DND-41 (cell line): ENCODE data around the gene RPS25.
"Not testable (repeated sequence)": the region's sequence is repeated elsewhere in the genome, so short reads cannot be mapped to it uniquely, and the experiment has no call there.

Source experiments
- ATAC-seq: fragments of 200-7000 bp; cut with Tn5 transposase; 3 replicates; pipeline ENCODE4 v1.9.1; 2021; ENCODE audit warnings: low read depth; ENCODE audit not compliant: insufficient read depth
- DNase-seq: peaks from one replicate; pipeline ENCODE4 v3.0.0-alpha.2; 2020
- H2AFZ ChIP-seq: 2 replicates; pipeline ENCODE4 v1.6.0; 2012; ENCODE audit warnings: low read depth, low read length
- H3K27ac ChIP-seq: 2 replicates; pipeline ENCODE4 v1.5.1; 2012; ENCODE audit warnings: low read length, inconsistent platforms
- H3K27me3 ChIP-seq: fragments of 200-600 bp; sonication (generic); 2 replicates; pipeline ENCODE4 v1.6.0; 2012; ENCODE audit warnings: low read length, mild to moderate bottlenecking, inconsistent platforms; ENCODE audit not compliant: insufficient read depth, poor library complexity
- H3K36me3 ChIP-seq: 2 replicates; pipeline ENCODE4 v1.5.1; 2012; ENCODE audit warnings: low read length, inconsistent platforms; ENCODE audit not compliant: insufficient read depth
- H3K4me1 ChIP-seq: 2 replicates; pipeline ENCODE4 v1.5.1; 2012; ENCODE audit warnings: mild to moderate bottlenecking, low read length; ENCODE audit not compliant: insufficient read depth
- H3K4me2 ChIP-seq: 2 replicates; pipeline ENCODE4 v1.6.0; 2012; ENCODE audit warnings: mild to moderate bottlenecking, moderate library complexity, low read length, inconsistent platforms; ENCODE audit not compliant: insufficient read depth
- H3K4me3 ChIP-seq, 2 experiments: fragments of 200-600 bp in 1 of 2; shearing (Covaris generic) in 1 of 2; 2 replicates each; pipeline ENCODE4 v1.5.1; 2012 to 2016; ENCODE audit warnings: inconsistent platforms in 2 of 2, low read length in 2 of 2, mild to moderate bottlenecking in 2 of 2, low read depth in 1 of 2, moderate library complexity in 1 of 2
- H3K79me2 ChIP-seq: 2 replicates; pipeline ENCODE4 v1.6.0; 2012; ENCODE audit warnings: low read length, inconsistent platforms; ENCODE audit not compliant: insufficient read depth
- H3K9ac ChIP-seq: 2 replicates; pipeline ENCODE4 v1.6.0; 2012; ENCODE audit warnings: low read depth, mild to moderate bottlenecking, inconsistent platforms, low read length, moderate library complexity
- H3K9me3 ChIP-seq: 2 replicates; pipeline ENCODE4 v1.5.1; 2012; ENCODE audit warnings: low read length, moderate library complexity, mild to moderate bottlenecking, inconsistent platforms; ENCODE audit not compliant: insufficient read depth, severe bottlenecking
- H4K20me1 ChIP-seq: 2 replicates; pipeline ENCODE4 v1.6.0; 2012; ENCODE audit warnings: low read length; ENCODE audit not compliant: insufficient read depth
- EZH2 ChIP-seq: IDR thresholded peaks from 3 replicates; pipeline ENCODE4 v1.6.1; 2012; ENCODE audit warnings: borderline replicate concordance, low read depth, mild to moderate bottlenecking, moderate library complexity, low read length, inconsistent platforms; ENCODE audit not compliant: severe bottlenecking
- TF ChIP-seq, protein P1 (sequence below): IDR thresholded peaks from 2 replicates; pipeline ENCODE4 v1.5.1; 2012; ENCODE audit warnings: borderline replicate concordance, low read length, moderate library complexity, mild to moderate bottlenecking; ENCODE audit not compliant: poor library complexity, severe bottlenecking; ENCODE audit errors: extremely low read depth

Gene RPS25

DNA sequence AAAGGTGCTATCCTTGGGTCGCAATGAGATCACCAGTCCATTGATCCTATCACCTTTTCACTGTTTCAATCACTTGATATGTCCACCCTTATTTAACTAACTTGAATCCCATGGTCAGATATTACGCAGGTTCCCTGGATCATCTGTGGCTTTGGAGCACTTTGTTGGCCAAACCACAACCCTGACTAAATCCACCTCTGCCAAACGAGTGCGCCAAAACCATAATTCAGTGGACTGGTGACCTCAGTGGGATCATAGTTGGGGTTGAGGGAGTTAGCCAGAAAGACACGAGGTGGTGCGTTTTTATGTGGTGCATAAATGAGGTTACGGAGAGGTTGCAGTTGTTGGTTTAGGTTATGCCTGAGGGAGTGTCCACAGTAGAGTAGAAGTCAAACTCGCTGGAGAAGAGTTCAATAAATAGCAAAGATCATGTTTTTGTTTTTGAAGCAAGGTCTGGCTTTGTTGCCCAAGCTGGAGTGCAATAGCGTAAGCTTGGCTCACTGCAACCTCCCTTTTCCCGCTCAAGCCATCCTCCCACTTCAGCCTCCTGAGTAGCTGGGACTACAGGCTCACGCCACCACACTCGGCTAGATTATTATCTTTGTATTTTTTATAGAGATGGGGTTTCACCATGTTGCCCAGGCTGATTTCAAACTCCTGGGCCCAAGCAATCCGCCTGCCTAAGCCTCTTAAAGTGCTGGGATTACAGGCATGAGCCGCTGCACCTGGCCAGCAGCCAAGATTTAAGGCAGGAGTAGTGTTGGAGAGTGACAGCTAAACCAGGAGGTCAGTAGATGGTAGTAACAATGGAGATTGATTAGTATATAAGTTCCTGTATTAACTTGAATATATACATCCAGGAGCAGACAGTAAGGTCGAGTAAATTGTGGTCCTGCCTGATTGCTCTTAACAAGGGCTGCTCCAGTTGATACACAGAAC, 42.1 kb downstream of the RPS25 start:
- Histone ChIP-seq H4K20me1 (no peaks in the 10 kb centered on the region), H3K9ac (no peak overlapping the region), H3K27me3 (no peaks in the 10 kb centered on the region), H3K4me3 (no peak overlapping the region), H3K27ac (no peak overlapping the region), H3K4me1 (no peaks in the 10 kb centered on the region), H2AFZ (no peak overlapping the region), H3K4me2 (no peak overlapping the region), H3K79me2 (no peaks in the 10 kb centered on the region), H3K9me3 (no peaks in the 10 kb centered on the region), H3K36me3 (no peaks in the 10 kb centered on the region)
- DNase-seq: no peak
- ATAC-seq: no peak
- TF ChIP-seq, protein P1, sequence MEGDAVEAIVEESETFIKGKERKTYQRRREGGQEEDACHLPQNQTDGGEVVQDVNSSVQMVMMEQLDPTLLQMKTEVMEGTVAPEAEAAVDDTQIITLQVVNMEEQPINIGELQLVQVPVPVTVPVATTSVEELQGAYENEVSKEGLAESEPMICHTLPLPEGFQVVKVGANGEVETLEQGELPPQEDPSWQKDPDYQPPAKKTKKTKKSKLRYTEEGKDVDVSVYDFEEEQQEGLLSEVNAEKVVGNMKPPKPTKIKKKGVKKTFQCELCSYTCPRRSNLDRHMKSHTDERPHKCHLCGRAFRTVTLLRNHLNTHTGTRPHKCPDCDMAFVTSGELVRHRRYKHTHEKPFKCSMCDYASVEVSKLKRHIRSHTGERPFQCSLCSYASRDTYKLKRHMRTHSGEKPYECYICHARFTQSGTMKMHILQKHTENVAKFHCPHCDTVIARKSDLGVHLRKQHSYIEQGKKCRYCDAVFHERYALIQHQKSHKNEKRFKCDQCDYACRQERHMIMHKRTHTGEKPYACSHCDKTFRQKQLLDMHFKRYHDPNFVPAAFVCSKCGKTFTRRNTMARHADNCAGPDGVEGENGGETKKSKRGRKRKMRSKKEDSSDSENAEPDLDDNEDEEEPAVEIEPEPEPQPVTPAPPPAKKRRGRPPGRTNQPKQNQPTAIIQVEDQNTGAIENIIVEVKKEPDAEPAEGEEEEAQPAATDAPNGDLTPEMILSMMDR: no peak
- no peak for TF ChIP-seq EZH2

GRCh38 chr11:118973985-118974384, 44.2 kb downstream of the RPS25 start:
- DNase-seq (no peak), ATAC-seq (no peak)
- no peak overlapping the region for H2AFZ ChIP-seq
- H3K36me3 ChIP-seq: no peaks in the 10 kb centered on the region
- H3K79me2 ChIP-seq: no peaks in the 10 kb centered on the region
- no peak overlapping the region for H3K27ac ChIP-seq
- no peaks in the 10 kb centered on the region for H3K4me1 ChIP-seq
- TF ChIP-seq, protein P1: no peak
- TF ChIP-seq EZH2: no peak
- H3K9me3 ChIP-seq: no peaks in the 10 kb centered on the region
- H3K4me3 ChIP-seq: no peak overlapping the region
- no peaks in the 10 kb centered on the region for H4K20me1 ChIP-seq
- no peak overlapping the region for H3K4me2 ChIP-seq
- no peak overlapping the region for H3K9ac ChIP-seq
- H3K27me3 ChIP-seq: no peaks in the 10 kb centered on the region

DNA sequence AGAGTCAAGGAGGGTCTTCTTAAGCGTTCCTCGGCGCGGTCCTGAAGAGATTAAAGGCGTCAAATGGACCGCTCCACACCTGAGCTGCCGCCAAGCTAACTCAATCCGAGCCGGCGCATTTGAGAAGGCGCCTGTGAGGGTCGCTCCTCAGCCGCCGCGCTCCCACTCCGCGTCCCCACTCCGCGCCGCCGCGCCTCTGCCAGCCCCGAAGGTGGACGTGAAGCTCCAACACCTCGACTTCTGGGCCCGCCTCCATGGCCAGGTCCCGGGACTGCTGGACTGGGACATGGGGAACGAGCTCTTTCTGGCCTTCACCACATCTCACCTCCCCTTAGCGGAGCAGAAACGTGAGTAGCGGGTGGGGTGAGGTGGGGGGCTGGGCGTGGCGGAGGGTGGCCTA, 46.5 kb downstream of the RPS25 start, which contains the start of gene FOXR1:
TSS of gene FOXR1 (plus strand) at position 116 of the 400 bp plus-strand sequence. CDS start at position 287, 171 bp downstream.
- no peak within 1 kb of the TSS for H3K9ac ChIP-seq
- no peaks in the 10 kb centered on the region for H3K27me3 ChIP-seq
- TF ChIP-seq, protein P1: no peak
- H3K27ac ChIP-seq: no peak within 1 kb of the TSS
- H3K4me2 ChIP-seq: no peak within 1 kb of the TSS
- DNase-seq (no peak), ATAC-seq (no peak)
- no peaks in the 10 kb centered on the region for H3K36me3 ChIP-seq
- no peak within 1 kb of the TSS for H2AFZ ChIP-seq
- H3K4me1 ChIP-seq: no peaks in the 10 kb centered on the region
- H3K4me3 ChIP-seq: no peak within 1 kb of the TSS
- no peaks in the 10 kb centered on the region for H4K20me1 ChIP-seq
- no peaks in the 10 kb centered on the region for H3K9me3 ChIP-seq
- H3K79me2 ChIP-seq: no peaks in the 10 kb centered on the region

- H3K9me3 ChIP-seq, H3K9ac ChIP-seq, ATAC-seq, H3K79me2 ChIP-seq, H3K36me3 ChIP-seq, H3K4me3 ChIP-seq, H2AFZ ChIP-seq, H3K27me3 ChIP-seq, H3K27ac ChIP-seq, H3K4me2 ChIP-seq, DNase-seq, H3K4me1 ChIP-seq, H4K20me1 ChIP-seq: not testable (repeated sequence)
Observed at GRCh38 chr11:118969508-118969907, 48.6 kb downstream of the RPS25 start.
